ENCODE results near the gene PYCR2.

PYCR2 gene

GRCh38 chr1:225873281-225873850 lies 50.7 kb downstream of the PYCR2 start:
- no peak for DNase-seq

GRCh38 chr1:225872075-225872430 lies 52.0 kb downstream of the PYCR2 start:
- no peak for DNase-seq

- DNase-seq, result no peak
Observed at GRCh38 chr1:225871359-225872074, 52.5 kb downstream of the PYCR2 start.

GRCh38 chr1:225870911-225871310 lies 53.1 kb downstream of the PYCR2 start:
- DNase-seq, result no peak
